ENCODE data around the gene LDB1. TPM values are rescaled to one million over a fixed set of nuclear protein-coding genes. Genes with fewer than 3 reads are reported as not detected.

LDB1 gene
- total and polyA plus RNA-seq, 2 of the 13 experiments (the other 11 are each of a cell fraction or from before 2014, with no cell fraction given) = 17.2 to 45.5 TPM

- TF ChIP-seq THAP8 (CRISPR knock-in tag; IDR thresholded peaks at IDR 0.05; ENCODE audit: borderline replicate concordance) = peak; percentile 68; the same call in 1 of the 2 replicates
- TF ChIP-seq PBX3 (CRISPR knock-in tag; IDR thresholded peaks at IDR 0.05; ENCODE audit: borderline replicate concordance) = no peak
- no peak for TF ChIP-seq EED (CRISPR knock-in tag; IDR thresholded peaks at IDR 0.05)
- no peak for TF ChIP-seq MNT (IDR thresholded peaks at IDR 0.05)
- 0 out of 2 replicates have a peak, but pooled peaks have one; percentile 14 for TF ChIP-seq ZXDC (CRISPR knock-in tag; IDR thresholded peaks at IDR 0.05)
- TF ChIP-seq ZBED4 (CRISPR knock-in tag; IDR thresholded peaks at IDR 0.05; ENCODE audit: borderline replicate concordance) = peak; percentile 84; the same call in 1 of the 2 replicates
- no peak for TF ChIP-seq ZNF367 (CRISPR knock-in tag; IDR thresholded peaks at IDR 0.05; ENCODE audit: borderline replicate concordance)
- TF ChIP-seq ZNF121 (CRISPR knock-in tag; IDR thresholded peaks at IDR 0.05) = no peak
- TF ChIP-seq CREBL2 (CRISPR knock-in tag; IDR thresholded peaks at IDR 0.05; ENCODE audit: borderline replicate concordance) = peak; percentile 25; the same call in 1 of the 2 replicates
- no peak for TF ChIP-seq ZFYVE20 (CRISPR knock-in tag; IDR thresholded peaks at IDR 0.05; ENCODE audit: borderline replicate concordance, low read depth)
- TF ChIP-seq SMYD3 (CRISPR knock-in tag; IDR thresholded peaks at IDR 0.05) = no peak
- no peak for TF ChIP-seq PBX2 (CRISPR knock-in tag; IDR thresholded peaks at IDR 0.05)
- TF ChIP-seq ZNF552 (CRISPR knock-in tag; IDR thresholded peaks at IDR 0.05; ENCODE audit: borderline replicate concordance) = peak; percentile 36; the same call in 1 of the 2 replicates
- TF ChIP-seq THAP7 (CRISPR knock-in tag; IDR thresholded peaks at IDR 0.05) = no peak; the same call in 1 of the 2 replicates
Measured at GRCh38 chr10:102132563-102133372, 12.6 kb upstream of the LDB1 start, which contains the start of gene PPRC1 (continued).
